ENCODE data around the gene DCTPP1.

DCTPP1 gene

GRCh38 chr16:30381291-30382041 lies 48.4 kb downstream of the DCTPP1 start (continued):
- TF ChIP-seq GLIS1 (tag by site-specific recombination; IDR thresholded peaks at IDR 0.05) (peak; percentile 55; the same call in 1 of the 2 replicates), ZBTB48 (tag by site-specific recombination; IDR thresholded peaks at IDR 0.05) (peak; percentile 38; the same call in 1 of the 2 replicates)

- POLR2A ChIA-PET, result interaction anchor here (0.7 to 5.0 kb wide), 3 partner anchors 10 to 21 kb away, joined by 5 to 30 read pairs (median 12); partner anchors contain the start of genes TBC1D10B and ZNF48
- Histone ChIP-seq H3K9me3 (ENCODE audit: control insufficient read depth, insufficient read depth, low read depth, low read length) (no peaks in the 10 kb centered on the region), H3K4me3 (ENCODE audit: low read depth, low read length) (no peak overlapping the region), H3K27ac (ENCODE audit: extremely low read depth, low read depth, low read length) (no peak overlapping the region), H3K36me3 (ENCODE audit: control insufficient read depth in 2 of 2, insufficient read depth in 1 of 2, low read length in 2 of 2) (peaks cover 0 to 8% of the 10 kb centered on the region in 2 experiments; a peak in 1 of 3 replicates), H3K4me1 (ENCODE audit: control insufficient read depth, insufficient read depth, low read length) (no peaks in the 10 kb centered on the region)
- TF ChIP-seq ZBTB8A (tag by site-specific recombination; IDR thresholded peaks at IDR 0.05) (peak; percentile 50), ZBTB7A (tag by site-specific recombination; IDR thresholded peaks at IDR 0.05; ENCODE audit: low read depth) (0 out of 2 replicates have a peak, but pooled peaks have one; percentile 28), ZNF76 (tag by site-specific recombination; IDR thresholded peaks at IDR 0.05; ENCODE audit: borderline replicate concordance, low read depth) (no peak), ZNF707 (tag by site-specific recombination; IDR thresholded peaks at IDR 0.05) (no peak), BCL11B (tag by site-specific recombination; IDR thresholded peaks at IDR 0.05; ENCODE audit: low read depth) (peak; percentile 24; the same call in 1 of the 2 replicates)
- CTCF ChIA-PET, result interaction anchor here (0.8 kb wide), 1 partner anchor 12 kb away, joined by 3 read pairs; no protein-coding TSS in a partner anchor
These were observed 49.0 kb downstream of the DCTPP1 start for GRCh38 chr16:30380803-30381208.

- ChIA-PET CTCF (interaction anchor here (0.6 to 1.0 kb wide), 3 partner anchors 11 to 338 kb away, joined by 3 to 4 read pairs (median 3); no protein-coding TSS in a partner anchor), POLR2A (interaction anchor here (2.6 to 5.0 kb wide), 2 partner anchors 9 to 15 kb away, joined by 12 to 30 read pairs; partner anchors contain the start of genes TBC1D10B and ZNF48)
- H3K9me3 ChIP-seq (ENCODE audit: control insufficient read depth, insufficient read depth, low read depth, low read length), result no peaks in the 10 kb centered on the region
- no peak for TF ChIP-seq ZNF555 (tag by site-specific recombination; conservative IDR thresholded peaks at IDR 0.05)
- TF ChIP-seq PATZ1 (tag by site-specific recombination; IDR thresholded peaks at IDR 0.05), result no peak
- no peak for TF ChIP-seq GFI1B (tag by site-specific recombination; IDR thresholded peaks at IDR 0.05)
- TF ChIP-seq ZNF174 (tag by site-specific recombination; IDR thresholded peaks at IDR 0.05), result no peak
- TF ChIP-seq ZNF280D (tag by site-specific recombination; IDR thresholded peaks at IDR 0.05), result no peak
- no peak for TF ChIP-seq ZNF629 (tag by site-specific recombination; IDR thresholded peaks at IDR 0.05)
- no peak for TF ChIP-seq ZNF777 (tag by site-specific recombination; IDR thresholded peaks at IDR 0.05; ENCODE audit: borderline replicate concordance)
- TF ChIP-seq ZNF121 (tag by site-specific recombination; IDR thresholded peaks at IDR 0.05), result peak; percentile 90
- TF ChIP-seq ZNF704 (tag by site-specific recombination; IDR thresholded peaks at IDR 0.05), result no peak
- no peak for TF ChIP-seq ZNF692 (tag by site-specific recombination; IDR thresholded peaks at IDR 0.05)
- TF ChIP-seq SCRT2 (tag by site-specific recombination; IDR thresholded peaks at IDR 0.05), result peak; percentile 68
- H3K27ac ChIP-seq (ENCODE audit: extremely low read depth, low read depth, low read length), result no peak overlapping the region
- no peak overlapping the region for H3K4me3 ChIP-seq (ENCODE audit: low read depth, low read length)
- no peaks in the 10 kb centered on the region for H3K4me1 ChIP-seq (ENCODE audit: control insufficient read depth, insufficient read depth, low read length)
- peaks cover 0 to 8% of the 10 kb centered on the region in 2 experiments; a peak in 1 of 3 replicates for H3K36me3 ChIP-seq (ENCODE audit: control insufficient read depth in 2 of 2, insufficient read depth in 1 of 2, low read length in 2 of 2)
These were observed 49.6 kb downstream of the DCTPP1 start for GRCh38 chr16:30380072-30380802.
